Heart left ventricle (tissue), 16 donors: Measurements from ENCODE around the gene TACC3. TPM values are rescaled to one million over a fixed set of nuclear protein-coding genes. Genes with fewer than 3 reads are reported as not detected.

ENCODE experiments used
- ATAC-seq, 4 donors: fragments of 200-7000 bp; cut with Tn5 transposase; one replicate each; pipeline ENCODE4 v1.9.1; 2020 to 2022; ENCODE audit warnings: moderate library complexity in 4 of 4, mild to moderate bottlenecking in 3 of 4, moderate number of reproducible peaks in 1 of 4
- DNase-seq, 5 donors: peaks; one replicate each; pipeline ENCODE4 v3.0.0-alpha.2; 2020
- H3K27ac ChIP-seq, 12 donors: fragments of 200-600 bp; sonication (generic) in 4 of 12; one replicate each; pipeline versions ENCODE4 v1.5.0 to v1.8.0; 2016 to 2022; ENCODE audit warnings: mild to moderate bottlenecking in 2 of 12
- H3K27me3 ChIP-seq, 9 donors: fragments of 200-600 bp; sonication (generic) in 2 of 9; one replicate each; pipeline versions ENCODE4 v1.5.1 to v1.8.0; 2016 to 2022; ENCODE audit warnings: mild to moderate bottlenecking in 3 of 9
- H3K36me3 ChIP-seq, 9 donors: fragments of 200-600 bp; sonication (generic) in 2 of 9; one replicate each; pipeline versions ENCODE4 v1.5.0 to v1.8.0; 2018 to 2022; ENCODE audit warnings: mild to moderate bottlenecking in 2 of 9
- H3K4me1 ChIP-seq, 12 donors: fragments of 200-600 bp; sonication (generic) in 4 of 12; one replicate each; pipeline versions ENCODE4 v1.5.0 to v1.8.0; 2016 to 2022; ENCODE audit warnings: mild to moderate bottlenecking in 3 of 12
- H3K4me3 ChIP-seq, 12 donors: fragments of 200-600 bp; sonication (generic) in 4 of 12; one replicate each; pipeline versions ENCODE4 v1.5.0 to v1.8.0; 2017 to 2022; ENCODE audit warnings: mild to moderate bottlenecking in 9 of 12, moderate library complexity in 4 of 12
- H3K9me3 ChIP-seq, 12 donors: fragments of 200-600 bp; sonication (generic) in 4 of 12; one replicate each; pipeline versions ENCODE4 v1.5.0 to v1.8.0; 2016 to 2022; ENCODE audit warnings: mild to moderate bottlenecking in 1 of 12
- POLR2A ChIP-seq, 2 donors: fragments of 450-650 bp; IDR thresholded peaks; one replicate each; pipeline ENCODE4 v1.6.1; 2017; ENCODE audit warnings: antibody characterized with exemption in 2 of 2, mild to moderate bottlenecking in 2 of 2, moderate library complexity in 2 of 2
- WGBS, 4 donors: extraction: QIAGEN DNeasy Blood & Tissue Kit in 2 of 4; methylation state at CpG; one replicate each; pipeline versions ENCODE4 v1.1.5 to v1.1.7; 2013 to 2018; 5-methylcytosine and 5-hydroxymethylcytosine counted together
- intact Hi-C, 10 donors: fragments of 100-400 bp; cut with DNase I; formaldehyde crosslinking; loops; one replicate each; pipeline versions ENCODE4 v1.11.1 to v1.14.2; 2022
- polyA plus RNA-seq, 2 donors: library from polyadenylated mRNA; stranded (reverse); fragments of 200-250 nt; gene quantifications; one replicate each; pipeline ENCODE4 v1.2.3, GENCODE V29; 2013
- total RNA-seq, 9 donors: library from RNA; depleted of rRNA in 2 of 9; stranded (reverse); fragments of >200 nt in 2 of 9; fragmentation: NEBNext Ultra II Directional in 3 of 9; extraction: Animal tissue kit (Norgen Biotek cat#: 25700) in 3 of 9; gene quantifications; one replicate each; pipeline versions ENCODE4 v1.1.0 to v1.2.4, GENCODE V29; 2016 to 2023
- TF ChIP-seq, protein P1 (sequence below), 12 donors: fragments of 200-600 bp; sonication (generic) in 4 of 12; IDR thresholded peaks; one replicate each; pipeline versions ENCODE4 v1.5.0 to v1.8.0; 2018 to 2022; ENCODE audit warnings: antibody characterized with exemption in 12 of 12, mild to moderate bottlenecking in 5 of 12
- donor health status: ischemic (EF 13 %, LVEDD 7.1; RV severe dilation, severe dysfunction).
- donor health status: healthy with polysubstance abuse.
- donor health status: DM: no; HTN: yes; CAD: no.
- donor health status: DM: no; HTN: no; CAD: no.
- donor health status: ischemic (EF 25% LVEDD 6.9; RV normal size, moderate dysfunction).
- donor health status: ischemic (EF 25% LVEDD 5.7; RV mildly dilated, moderate dysfunction).
- donor health status: healthy.
- donor health status: DM: yes; HTN: yes; CAD: no.
- donor health status: ischemic (EF 35%, LVEDD 5.7; RV mildly dilated, moderate dysfunction).
- donor health status: nonischemic (EF 11% LVEDD 7.7; RV severe dilation, severe dysfunction).
- donor health status: DM: yes; HTN: yes; CAD: no.
- donor health status: PGD.
- donor health status: ischemic (EF 29% LVEDD 5.4; RV normal size, mild dysfunction).
- donor health status: nonischemic (EF 23%, LVEDD 6.1; RV moderate dilation, normal function).

TACC3 gene
- total and polyA plus RNA-seq, 11 donors = 2.9 to 19.1 (median 6.1) TPM

DNA sequence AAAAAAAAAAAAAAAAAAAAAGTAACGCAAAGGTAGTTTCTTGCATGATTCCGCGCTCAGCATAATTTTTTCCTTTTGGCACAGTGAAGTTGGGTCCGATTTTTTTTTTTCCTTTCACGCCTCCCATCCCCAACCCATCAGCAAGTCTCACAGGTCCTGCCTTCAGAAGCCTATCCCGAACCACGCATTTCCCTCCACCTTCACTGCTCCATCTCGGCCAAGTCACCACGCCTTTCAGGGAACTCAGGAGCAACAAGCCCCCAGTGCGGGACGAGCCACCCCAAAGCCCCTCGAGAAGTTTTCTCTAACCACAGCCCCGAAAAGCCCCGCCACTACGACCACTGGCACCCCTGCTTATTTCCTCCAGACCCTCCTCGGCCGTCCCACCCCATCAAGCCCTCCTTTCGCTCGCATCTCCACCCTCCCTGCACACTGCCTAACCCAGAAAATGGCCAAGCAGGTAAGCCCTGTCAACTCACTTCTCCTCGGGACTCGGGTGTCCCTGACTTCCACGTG is 10.2 kb upstream of the TACC3 start:
- no peaks in the 10 kb centered on the region for H3K9me3 ChIP-seq
- H3K27ac ChIP-seq = peak overlapping the region; percentile 98 to 100 (median 99)
- ATAC-seq (no peak), DNase-seq (no peak)
- peak overlapping the region; percentile 81 to 97 (median 88) for H3K4me3 ChIP-seq
- peaks cover 0 to 19% (median 6%) of the 10 kb centered on the region in 9 donors for H3K36me3 ChIP-seq
- H3K4me1 ChIP-seq = peaks cover 0 to 57% (median 38%) of the 10 kb centered on the region in 12 donors
- TF ChIP-seq, protein P1, sequence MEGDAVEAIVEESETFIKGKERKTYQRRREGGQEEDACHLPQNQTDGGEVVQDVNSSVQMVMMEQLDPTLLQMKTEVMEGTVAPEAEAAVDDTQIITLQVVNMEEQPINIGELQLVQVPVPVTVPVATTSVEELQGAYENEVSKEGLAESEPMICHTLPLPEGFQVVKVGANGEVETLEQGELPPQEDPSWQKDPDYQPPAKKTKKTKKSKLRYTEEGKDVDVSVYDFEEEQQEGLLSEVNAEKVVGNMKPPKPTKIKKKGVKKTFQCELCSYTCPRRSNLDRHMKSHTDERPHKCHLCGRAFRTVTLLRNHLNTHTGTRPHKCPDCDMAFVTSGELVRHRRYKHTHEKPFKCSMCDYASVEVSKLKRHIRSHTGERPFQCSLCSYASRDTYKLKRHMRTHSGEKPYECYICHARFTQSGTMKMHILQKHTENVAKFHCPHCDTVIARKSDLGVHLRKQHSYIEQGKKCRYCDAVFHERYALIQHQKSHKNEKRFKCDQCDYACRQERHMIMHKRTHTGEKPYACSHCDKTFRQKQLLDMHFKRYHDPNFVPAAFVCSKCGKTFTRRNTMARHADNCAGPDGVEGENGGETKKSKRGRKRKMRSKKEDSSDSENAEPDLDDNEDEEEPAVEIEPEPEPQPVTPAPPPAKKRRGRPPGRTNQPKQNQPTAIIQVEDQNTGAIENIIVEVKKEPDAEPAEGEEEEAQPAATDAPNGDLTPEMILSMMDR (IDR thresholded peaks at IDR 0.05) = no peak
- TF ChIP-seq POLR2A (IDR thresholded peaks at IDR 0.05) = no peak
- H3K27me3 ChIP-seq = no peaks in the 10 kb centered on the region
- WGBS, 4 donors = 17 to 23% (median 19%) methylated on average over 22 of the region's 22 CpGs
- intact Hi-C loops = loop anchor here in 2 of 10 donors (5.0 kb wide), 1 partner anchor 364 kb away; the partner anchor contains the start of gene UVSSA (in 2 of the 2)

DNA sequence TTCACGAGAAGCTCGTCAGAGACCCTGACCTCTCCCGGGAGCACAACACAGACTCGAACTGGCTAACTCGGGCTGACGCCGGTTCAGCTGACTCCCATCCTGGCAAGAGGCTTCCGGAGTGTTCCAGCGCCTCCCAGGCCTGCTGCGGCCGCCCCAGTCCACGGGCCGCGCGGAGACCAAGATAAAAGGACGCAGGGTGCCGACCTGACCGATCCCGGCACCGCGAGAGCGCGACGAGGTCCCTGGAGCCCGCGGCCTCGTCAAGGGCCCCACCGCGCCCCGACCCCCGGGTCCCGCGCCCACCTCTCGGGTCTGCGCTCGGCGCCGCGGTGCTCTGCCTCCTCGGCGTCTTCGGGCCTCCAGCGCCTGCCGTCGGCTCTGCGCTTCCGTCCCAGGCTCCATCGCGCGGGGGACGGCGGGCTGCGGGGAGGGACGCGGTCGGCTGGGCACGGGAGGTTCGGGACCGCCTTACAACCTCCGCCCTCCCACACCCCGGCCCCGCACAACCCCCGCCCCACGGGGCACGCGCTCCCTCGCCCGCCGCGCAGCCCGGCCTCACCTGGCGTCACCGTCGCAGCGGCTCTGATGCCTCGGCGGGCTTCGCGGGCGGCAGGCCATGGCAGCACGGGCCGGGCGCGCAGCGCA is 9.6 kb upstream of the TACC3 start:
- no peaks in the 10 kb centered on the region for H3K9me3 ChIP-seq
- 0 to 2% (median 0%) methylated on average over 12 to 85 of the region's 85 CpGs for WGBS, 4 donors
- peak overlapping the region; percentile 98 to 100 (median 99) for H3K27ac ChIP-seq
- no peaks in the 10 kb centered on the region for H3K27me3 ChIP-seq
- intact Hi-C loops = loop anchor here in 3 of 10 donors (1.0 to 5.0 kb wide), 2 partner anchors 9 to 364 kb away; partner anchors contain the start of gene UVSSA (in 2 of the 3)
- H3K4me1 ChIP-seq = peaks cover 0 to 60% (median 39%) of the 10 kb centered on the region in 12 donors
- H3K36me3 ChIP-seq = peaks cover 0 to 19% (median 4%) of the 10 kb centered on the region in 9 donors
- peak in 3 of 4 donors; percentile 37 to 48 (median 41) for ATAC-seq
- TF ChIP-seq, protein P1 (IDR thresholded peaks at IDR 0.05) = no peak
- no peak for TF ChIP-seq POLR2A (IDR thresholded peaks at IDR 0.05)
- DNase-seq = peak; percentile 61 to 74 (median 62)
- peak overlapping the region; percentile 81 to 97 (median 88) for H3K4me3 ChIP-seq

DNA sequence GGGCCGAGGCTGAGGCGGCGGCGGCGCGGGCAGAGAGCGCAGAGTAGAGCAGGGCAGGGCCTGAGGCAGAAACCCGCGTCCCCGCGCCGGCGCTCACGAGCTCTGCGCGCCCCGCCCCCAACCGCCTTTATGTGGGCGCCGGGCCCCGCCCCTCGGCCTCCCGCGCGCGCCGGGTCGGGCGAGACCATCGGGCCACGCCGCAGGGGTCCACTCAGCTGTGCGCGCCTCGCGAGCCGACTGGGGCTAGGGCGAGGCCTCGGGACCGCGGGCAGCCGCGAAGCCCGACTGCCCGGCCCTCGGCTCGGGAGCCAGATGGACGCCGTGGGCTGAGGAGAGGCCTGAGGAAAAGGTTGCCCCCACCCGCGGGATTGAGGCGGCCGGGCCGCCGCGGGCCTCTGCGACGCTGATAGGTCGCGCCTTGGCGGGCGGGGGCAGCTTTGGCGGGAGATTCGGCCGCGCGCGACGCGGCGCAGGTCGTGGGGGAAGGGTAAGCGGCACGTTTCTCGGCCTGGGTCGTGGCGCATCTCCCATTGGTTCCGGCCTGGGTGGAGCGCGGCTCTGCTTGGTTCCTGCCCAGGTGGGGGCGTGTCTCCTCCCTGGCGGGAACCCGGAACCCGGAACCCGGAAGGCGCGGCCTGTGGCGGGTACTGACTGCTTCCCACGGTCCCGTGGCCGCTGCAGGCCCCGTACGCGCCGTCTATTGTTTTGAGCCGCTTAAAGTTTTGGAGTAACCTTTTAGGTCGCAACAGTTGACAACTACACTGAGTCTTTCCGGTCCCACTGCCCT is 8.9 kb upstream of the TACC3 start, which contains the start of gene SLBP:
Gene SLBP (minus strand): TSS at position 104 of the 787 bp plus-strand sequence. CDS start 131 bp downstream, outside the sequence.
- Histone ChIP-seq H3K36me3 (peaks cover 0 to 26% (median 11%) of the 10 kb centered on the region in 9 donors), H3K9me3 (no peaks in the 10 kb centered on the region), H3K4me1 (peaks cover 0 to 60% (median 39%) of the 10 kb centered on the region in 12 donors), H3K4me3 (peak within 1 kb of the TSS; percentile 81 to 97 (median 88)), H3K27me3 (no peaks in the 10 kb centered on the region), H3K27ac (peak within 1 kb of the TSS; percentile 98 to 100 (median 99))
- peak; percentile 91 to 93 (median 92) for ATAC-seq
- 0 to 5% (median 0%) methylated on average over 11 to 98 of the region's 98 CpGs for WGBS, 4 donors
- intact Hi-C loops = loop anchor here in 3 of 10 donors (1.0 to 5.0 kb wide), 2 partner anchors 8 to 365 kb away; partner anchors contain the start of gene UVSSA (in 2 of the 3)
- TF ChIP-seq POLR2A (IDR thresholded peaks at IDR 0.05) = peak; percentile 5 to 87
- TF ChIP-seq, protein P1 (IDR thresholded peaks at IDR 0.05) = no peak
- DNase-seq = peak; percentile 94 to 98 (median 96)
